HK-2 (cell line): ENCODE data around the gene POT1.
"Not testable (repeated sequence)": the region's sequence is repeated elsewhere in the genome, so short reads cannot be mapped to it uniquely, and the experiment has no call there.

Experiments used
- DNase-seq: peaks from one replicate; pipeline ENCODE4 v3.0.0-alpha.2; 2018; ENCODE audit not compliant: unreplicated experiment

The POT1 gene

GRCh38 chr7:124929467-124930172, at the start of gene POT1:
TSS of gene POT1 (minus strand) at chr7:124929825. CDS start at chr7:124897173, 32,652 bp downstream.
- DNase-seq: peak; percentile 99

- DNase-seq: not testable (repeated sequence)
These were observed 45.5 kb upstream of the POT1 start for GRCh38 chr7:124975131-124975530.

GRCh38 chr7:124965553-124965952, 35.9 kb upstream of the POT1 start:
- DNase-seq: no peak

- DNase-seq: no peak
These were observed 30.1 kb upstream of the POT1 start for GRCh38 chr7:124959676-124960075.

- DNase-seq: not testable (repeated sequence)
These were observed 28.3 kb upstream of the POT1 start for GRCh38 chr7:124957952-124958351.

GRCh38 chr7:124956160-124956559, 26.5 kb upstream of the POT1 start:
- DNase-seq: no peak

- DNase-seq: no peak
These were observed 25.2 kb upstream of the POT1 start for GRCh38 chr7:124954790-124955189.

- DNase-seq: no peak
These were observed 16.1 kb upstream of the POT1 start for GRCh38 chr7:124945680-124946079.

GRCh38 chr7:124943472-124943871, 13.8 kb upstream of the POT1 start:
- DNase-seq: no peak

GRCh38 chr7:124942399-124942798, 12.8 kb upstream of the POT1 start:
- no peak for DNase-seq

GRCh38 chr7:124940306-124940705, 10.7 kb upstream of the POT1 start:
- no peak for DNase-seq

- DNase-seq: no peak
These were observed 8.5 kb upstream of the POT1 start for GRCh38 chr7:124938128-124938527.

- no peak for DNase-seq
These were observed 7.5 kb upstream of the POT1 start for GRCh38 chr7:124937076-124937475.

- no peak for DNase-seq
These were observed 5.2 kb upstream of the POT1 start for GRCh38 chr7:124934841-124935240.

GRCh38 chr7:124930655-124931597, 1.3 kb upstream of the POT1 start:
- DNase-seq: no peak

GRCh38 chr7:124930173-124930623, 573 bp upstream of the POT1 start:
- no peak for DNase-seq

GRCh38 chr7:124924906-124925305, 4.7 kb downstream of the POT1 start:
- no peak for DNase-seq

GRCh38 chr7:124922200-124922599, 7.4 kb downstream of the POT1 start:
- no peak for DNase-seq

- DNase-seq: no peak
These were observed 9.8 kb downstream of the POT1 start for GRCh38 chr7:124919841-124920240.

GRCh38 chr7:124918662-124919061, 11.0 kb downstream of the POT1 start:
- DNase-seq: no peak

- DNase-seq: no peak
These were observed 14.4 kb downstream of the POT1 start for GRCh38 chr7:124915242-124915641.

- no peak for DNase-seq
These were observed 15.3 kb downstream of the POT1 start for GRCh38 chr7:124914298-124914697.

- no peak for DNase-seq
These were observed 16.7 kb downstream of the POT1 start for GRCh38 chr7:124912972-124913371.
